NCI-H2227 (cell line): Measurements from ENCODE around the gene CSGALNACT2.

Experiments used
- DNase-seq: peaks from one replicate; lab custom pipeline; 2025; ENCODE audit not compliant: unreplicated experiment; lab: John Stamatoyannopoulos, UW

Gene CSGALNACT2

DNA sequence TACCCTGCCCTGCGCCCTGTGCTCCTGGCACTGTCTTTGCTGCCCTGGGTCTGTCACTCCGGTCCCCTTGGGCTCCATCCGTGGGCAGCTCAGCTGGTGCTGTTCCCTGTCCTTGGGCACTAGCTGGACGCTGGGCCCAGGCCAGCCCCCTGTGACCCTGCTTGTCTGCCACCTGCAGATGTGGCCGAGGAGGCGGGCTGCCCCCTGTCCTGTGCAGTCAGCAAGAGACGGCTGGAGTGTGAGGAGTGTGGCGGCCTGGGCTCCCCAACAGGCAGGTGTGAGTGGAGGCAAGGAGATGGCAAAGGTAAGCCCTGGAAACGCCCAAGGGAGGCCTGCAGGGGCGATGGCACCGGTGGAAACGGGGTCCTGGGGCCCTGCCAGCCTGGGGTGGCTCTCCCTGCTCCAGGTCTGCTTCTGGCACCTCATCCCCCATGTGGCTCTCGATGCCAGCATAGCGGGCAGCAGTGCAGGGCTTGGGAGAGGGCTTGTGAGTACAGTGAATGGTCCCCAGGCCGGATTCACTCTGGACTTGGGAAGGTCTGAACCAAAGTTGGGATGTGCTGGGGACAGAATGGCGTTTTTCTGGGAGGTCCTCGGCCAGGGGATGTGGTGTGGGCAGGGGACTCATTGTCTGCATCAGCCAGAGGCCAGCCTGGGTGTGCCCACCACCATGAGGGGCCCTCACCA, 26.2 kb upstream of the CSGALNACT2 start:
- DNase-seq, result no peak

DNA sequence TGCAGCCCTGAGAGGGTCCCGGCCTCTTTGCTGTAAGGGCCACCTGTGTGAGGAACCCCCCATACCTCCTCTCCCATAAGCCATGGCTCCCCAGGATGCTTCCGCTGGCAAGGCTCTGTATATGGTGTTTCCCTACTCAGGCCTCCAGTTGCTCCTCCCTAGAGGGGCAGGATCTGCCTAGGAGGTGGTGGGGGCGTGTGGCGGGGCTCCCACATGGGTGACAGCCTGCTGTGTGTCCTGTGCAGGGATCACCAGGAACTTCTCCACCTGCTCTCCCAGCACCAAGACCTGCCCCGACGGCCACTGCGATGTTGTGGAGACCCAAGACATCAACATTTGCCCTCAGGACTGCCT, 25.7 kb upstream of the CSGALNACT2 start:
- DNase-seq, result no peak

- DNase-seq, result no peak
These were observed 24.8 kb upstream of the CSGALNACT2 start for GRCh38 chr10:43113201-43114087.

- no peak for DNase-seq
These were observed 24.0 kb upstream of the CSGALNACT2 start for GRCh38 chr10:43114088-43114742.

GRCh38 chr10:43114743-43115611, 23.3 kb upstream of the CSGALNACT2 start:
- DNase-seq, result no peak

DNA sequence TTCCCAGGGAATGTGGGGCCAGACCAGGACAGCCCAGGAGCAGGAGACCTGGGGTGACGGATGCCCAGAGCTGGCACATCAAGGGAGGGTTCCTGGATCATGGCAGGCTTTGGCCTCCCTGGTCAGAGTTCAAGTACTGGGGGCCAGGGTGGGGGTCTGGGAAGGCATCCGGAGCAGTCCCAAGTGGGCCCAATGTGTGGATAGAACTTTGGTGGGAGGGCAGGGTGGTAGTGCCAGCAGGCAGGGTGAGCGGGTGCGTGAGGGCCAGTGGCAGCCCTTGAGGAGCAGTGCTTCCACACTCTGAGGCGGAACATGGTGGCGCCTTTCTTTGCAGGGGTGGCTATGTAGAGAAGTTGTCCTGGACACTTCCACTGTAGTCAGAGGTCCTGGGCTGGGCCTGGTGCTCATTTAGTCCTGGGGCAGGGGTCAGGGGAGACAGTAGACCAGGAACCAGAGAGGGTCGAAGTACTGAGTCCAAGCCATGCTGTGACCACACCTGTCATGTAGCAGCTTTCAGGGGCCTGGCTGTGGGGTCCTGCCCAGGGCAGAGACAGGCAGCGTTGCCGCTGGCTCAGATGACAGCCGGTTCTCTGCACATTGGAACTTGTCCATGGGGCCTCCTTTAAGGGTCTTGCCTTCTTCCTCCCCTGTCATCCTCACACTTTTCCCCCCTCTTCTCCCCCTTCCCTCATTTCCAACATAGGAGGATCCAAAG, 22.2 kb upstream of the CSGALNACT2 start:
- no peak for DNase-seq

- no peak for DNase-seq
These were observed 21.6 kb upstream of the CSGALNACT2 start for GRCh38 chr10:43116596-43116995.

GRCh38 chr10:43117031-43117776, 21.0 kb upstream of the CSGALNACT2 start:
- DNase-seq, result no peak

GRCh38 chr10:43117777-43118583, 20.3 kb upstream of the CSGALNACT2 start:
- DNase-seq, result no peak

- DNase-seq, result no peak
These were observed 19.4 kb upstream of the CSGALNACT2 start for GRCh38 chr10:43118631-43119415.

DNA sequence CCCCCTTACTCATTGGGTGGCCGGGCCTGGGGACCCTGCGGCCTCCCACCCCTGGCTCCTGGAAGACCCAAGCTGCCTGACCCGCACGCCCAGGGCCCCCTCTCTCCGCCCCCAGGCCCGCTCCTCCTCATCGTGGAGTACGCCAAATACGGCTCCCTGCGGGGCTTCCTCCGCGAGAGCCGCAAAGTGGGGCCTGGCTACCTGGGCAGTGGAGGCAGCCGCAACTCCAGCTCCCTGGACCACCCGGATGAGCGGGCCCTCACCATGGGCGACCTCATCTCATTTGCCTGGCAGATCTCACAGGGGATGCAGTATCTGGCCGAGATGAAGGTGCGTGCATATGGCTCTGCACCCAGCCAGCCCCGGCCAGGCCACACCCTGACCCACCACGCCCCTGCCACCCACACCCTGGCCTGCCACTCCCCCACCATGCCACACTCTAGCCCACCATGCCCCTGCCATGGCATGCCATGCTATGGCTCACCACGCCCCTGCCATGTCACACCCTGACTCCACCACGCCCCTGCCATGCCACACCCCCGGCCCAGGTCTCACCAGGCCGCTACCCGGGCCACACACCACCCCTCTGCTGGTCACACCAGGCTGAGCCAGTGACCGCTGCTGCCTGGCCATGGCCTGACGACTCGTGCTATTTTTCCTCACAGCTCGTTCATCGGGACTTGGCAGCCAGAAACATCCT, 18.7 kb upstream of the CSGALNACT2 start:
- no peak for DNase-seq

DNA sequence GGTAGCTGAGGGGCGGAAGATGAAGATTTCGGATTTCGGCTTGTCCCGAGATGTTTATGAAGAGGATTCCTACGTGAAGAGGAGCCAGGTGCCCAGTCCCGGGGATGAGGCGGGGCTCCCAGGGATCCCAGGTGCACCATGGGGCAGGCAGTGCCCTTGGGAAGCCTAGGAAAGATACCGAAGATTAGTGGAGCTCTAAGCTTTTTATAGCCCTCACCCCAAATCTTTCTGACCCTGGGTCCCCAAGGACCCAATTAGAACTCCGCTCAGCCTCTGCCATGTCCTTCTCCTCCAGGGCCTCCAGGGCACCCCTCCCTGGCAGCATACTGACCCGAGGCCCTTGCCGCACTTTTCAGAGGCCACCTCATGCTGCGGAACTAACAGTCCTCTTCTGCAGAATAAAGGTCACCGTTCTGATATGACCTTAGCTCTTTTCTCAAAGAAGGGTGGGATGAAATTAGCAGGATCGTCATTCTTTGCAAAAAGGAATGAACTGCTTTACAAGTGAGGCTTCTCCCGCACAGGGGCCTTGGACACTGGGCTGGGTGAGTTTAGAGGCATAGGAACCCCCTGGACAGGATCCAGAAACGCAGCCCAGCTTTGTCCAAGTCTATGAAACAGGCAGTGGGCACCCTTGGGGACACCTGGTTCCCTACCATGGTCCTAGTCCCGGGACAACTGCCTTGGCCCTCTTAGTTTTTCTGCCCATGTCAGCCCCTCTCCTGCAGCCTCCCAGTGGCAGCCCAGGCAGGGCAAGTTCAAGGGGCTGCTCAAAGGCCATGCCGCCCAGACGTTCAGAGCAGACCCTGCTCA, 17.9 kb upstream of the CSGALNACT2 start:
- no peak for DNase-seq

DNA sequence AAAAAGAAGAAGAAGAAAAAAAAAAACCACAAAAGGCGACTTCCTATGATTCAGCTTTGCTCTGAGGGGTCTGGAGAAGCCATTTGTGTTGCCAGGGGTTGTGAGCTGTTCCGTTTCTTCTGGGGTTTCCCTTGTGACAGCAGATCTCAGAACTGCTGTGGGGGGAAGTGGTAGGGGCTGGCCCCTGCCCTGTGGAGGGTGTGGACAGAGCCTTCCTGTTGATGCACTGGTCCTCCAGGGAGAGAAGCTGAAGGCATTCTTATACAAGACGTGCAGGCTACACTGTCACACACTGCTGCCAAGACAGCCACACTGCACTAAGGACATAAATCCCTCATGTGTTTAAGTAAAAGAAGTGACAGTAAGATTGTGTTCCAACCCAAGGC, 17.3 kb upstream of the CSGALNACT2 start:
- no peak for DNase-seq

- no peak for DNase-seq
These were observed 16.8 kb upstream of the CSGALNACT2 start for GRCh38 chr10:43121444-43121843.

- no peak for DNase-seq
These were observed 16.1 kb upstream of the CSGALNACT2 start for GRCh38 chr10:43122096-43122495.

- DNase-seq, result no peak
These were observed 15.4 kb upstream of the CSGALNACT2 start for GRCh38 chr10:43122826-43123225.
